ENCODE results near the gene HOXB2.

HOXB2 gene

GRCh38 chr17:48527547-48527932, 17.4 kb downstream of the HOXB2 start:
- H3K27ac ChIP-seq (ENCODE audit: low read depth, low read length, poor library complexity, severe bottlenecking), result no peak overlapping the region
- no peaks in the 10 kb centered on the region for H3K4me1 ChIP-seq (ENCODE audit: insufficient read depth, low read length, severe bottlenecking)
- H3K27me3 ChIP-seq (ENCODE audit: insufficient read depth, low read length), result no peaks in the 10 kb centered on the region
- no peaks in the 10 kb centered on the region for H3K79me2 ChIP-seq (ENCODE audit: insufficient read depth, low read length)
- no peaks in the 10 kb centered on the region for H3K9me2 ChIP-seq (ENCODE audit: low read depth, low read length)
- H3K4me3 ChIP-seq (ENCODE audit: low read depth, low read length, poor library complexity, severe bottlenecking), result no peak overlapping the region
- TF ChIP-seq, protein P1, sequence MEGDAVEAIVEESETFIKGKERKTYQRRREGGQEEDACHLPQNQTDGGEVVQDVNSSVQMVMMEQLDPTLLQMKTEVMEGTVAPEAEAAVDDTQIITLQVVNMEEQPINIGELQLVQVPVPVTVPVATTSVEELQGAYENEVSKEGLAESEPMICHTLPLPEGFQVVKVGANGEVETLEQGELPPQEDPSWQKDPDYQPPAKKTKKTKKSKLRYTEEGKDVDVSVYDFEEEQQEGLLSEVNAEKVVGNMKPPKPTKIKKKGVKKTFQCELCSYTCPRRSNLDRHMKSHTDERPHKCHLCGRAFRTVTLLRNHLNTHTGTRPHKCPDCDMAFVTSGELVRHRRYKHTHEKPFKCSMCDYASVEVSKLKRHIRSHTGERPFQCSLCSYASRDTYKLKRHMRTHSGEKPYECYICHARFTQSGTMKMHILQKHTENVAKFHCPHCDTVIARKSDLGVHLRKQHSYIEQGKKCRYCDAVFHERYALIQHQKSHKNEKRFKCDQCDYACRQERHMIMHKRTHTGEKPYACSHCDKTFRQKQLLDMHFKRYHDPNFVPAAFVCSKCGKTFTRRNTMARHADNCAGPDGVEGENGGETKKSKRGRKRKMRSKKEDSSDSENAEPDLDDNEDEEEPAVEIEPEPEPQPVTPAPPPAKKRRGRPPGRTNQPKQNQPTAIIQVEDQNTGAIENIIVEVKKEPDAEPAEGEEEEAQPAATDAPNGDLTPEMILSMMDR (IDR thresholded peaks at IDR 0.05; ENCODE audit: low read length), result no peak
- TF ChIP-seq EZH2 (IDR thresholded peaks at IDR 0.05; ENCODE audit: borderline replicate concordance, low read length), result no peak
- H3K9me3 ChIP-seq (ENCODE audit: low read length), result no peaks in the 10 kb centered on the region
- H3K36me3 ChIP-seq (ENCODE audit: insufficient read depth, low read length), result no peaks in the 10 kb centered on the region
- no peak overlapping the region for H3K9ac ChIP-seq (ENCODE audit: low read length)
- H2AFZ ChIP-seq (ENCODE audit: low read length), result no peak overlapping the region
- no peaks in the 10 kb centered on the region for H3F3A ChIP-seq (ENCODE audit: insufficient read depth, low read length)
- H3K4me2 ChIP-seq (ENCODE audit: low read length), result no peak overlapping the region
- no peaks in the 10 kb centered on the region for H4K20me1 ChIP-seq (ENCODE audit: insufficient read depth, low read length)

GRCh38 chr17:48526608-48527546, 18.0 kb downstream of the HOXB2 start:
- TF ChIP-seq EZH2 (IDR thresholded peaks at IDR 0.05; ENCODE audit: borderline replicate concordance, low read length), result no peak
- TF ChIP-seq, protein P1 (IDR thresholded peaks at IDR 0.05; ENCODE audit: low read length), result no peak
- Histone ChIP-seq H4K20me1 (ENCODE audit: insufficient read depth, low read length) (no peaks in the 10 kb centered on the region), H3K79me2 (ENCODE audit: insufficient read depth, low read length) (no peaks in the 10 kb centered on the region), H3K36me3 (ENCODE audit: insufficient read depth, low read length) (no peaks in the 10 kb centered on the region), H3F3A (ENCODE audit: insufficient read depth, low read length) (no peaks in the 10 kb centered on the region), H3K4me1 (ENCODE audit: insufficient read depth, low read length, severe bottlenecking) (no peaks in the 10 kb centered on the region), H3K4me3 (ENCODE audit: low read depth, low read length, poor library complexity, severe bottlenecking) (no peak overlapping the region), H3K9me2 (ENCODE audit: low read depth, low read length) (no peaks in the 10 kb centered on the region), H3K9me3 (ENCODE audit: low read length) (no peaks in the 10 kb centered on the region), H3K9ac (ENCODE audit: low read length) (no peak overlapping the region), H3K27ac (ENCODE audit: low read depth, low read length, poor library complexity, severe bottlenecking) (no peak overlapping the region), H2AFZ (ENCODE audit: low read length) (no peak overlapping the region), H3K27me3 (ENCODE audit: insufficient read depth, low read length) (no peaks in the 10 kb centered on the region), H3K4me2 (ENCODE audit: low read length) (no peak overlapping the region)

GRCh38 chr17:48523010-48523409, 21.9 kb downstream of the HOXB2 start:
- no peak overlapping the region for H3K4me3 ChIP-seq (ENCODE audit: low read depth, low read length, poor library complexity, severe bottlenecking)
- no peak for TF ChIP-seq EZH2 (IDR thresholded peaks at IDR 0.05; ENCODE audit: borderline replicate concordance, low read length)
- TF ChIP-seq, protein P1 (IDR thresholded peaks at IDR 0.05; ENCODE audit: low read length), result no peak
- H3K9me2 ChIP-seq (ENCODE audit: low read depth, low read length), result no peaks in the 10 kb centered on the region
- H3K27ac ChIP-seq (ENCODE audit: low read depth, low read length, poor library complexity, severe bottlenecking), result no peak overlapping the region
- no peaks in the 10 kb centered on the region for H3F3A ChIP-seq (ENCODE audit: insufficient read depth, low read length)
- no peak overlapping the region for H2AFZ ChIP-seq (ENCODE audit: low read length)
- H3K9me3 ChIP-seq (ENCODE audit: low read length), result no peaks in the 10 kb centered on the region
- H3K4me2 ChIP-seq (ENCODE audit: low read length), result no peak overlapping the region
- no peak overlapping the region for H3K9ac ChIP-seq (ENCODE audit: low read length)
- H3K4me1 ChIP-seq (ENCODE audit: insufficient read depth, low read length, severe bottlenecking), result no peaks in the 10 kb centered on the region
- no peaks in the 10 kb centered on the region for H3K79me2 ChIP-seq (ENCODE audit: insufficient read depth, low read length)
- no peaks in the 10 kb centered on the region for H4K20me1 ChIP-seq (ENCODE audit: insufficient read depth, low read length)
- H3K27me3 ChIP-seq (ENCODE audit: insufficient read depth, low read length), result no peaks in the 10 kb centered on the region
- H3K36me3 ChIP-seq (ENCODE audit: insufficient read depth, low read length), result no peaks in the 10 kb centered on the region
